ENCODE results near the gene PTPN18.
A peak's percentile ranks its signal among the peaks of the same experiment; 100 is the strongest.

The PTPN18 gene

GRCh38 chr2:130369965-130370341 is 14.1 kb downstream of the PTPN18 start:
- TF ChIP-seq SIN3A (IDR thresholded peaks at IDR 0.05; ENCODE audit: borderline replicate concordance, insufficient read depth, low read length), result no peak
- TF ChIP-seq POLR2AphosphoS5 (IDR thresholded peaks at IDR 0.05; ENCODE audit: low read depth, low read length), result no peak
- no peak for TF ChIP-seq REST (IDR thresholded peaks at IDR 0.05; ENCODE audit: insufficient read depth in 1 of 2, low read depth in 2 of 2, low read length in 2 of 2)
- TF ChIP-seq TAF1 (IDR thresholded peaks at IDR 0.05; ENCODE audit: borderline replicate concordance, insufficient read depth, low read length), result no peak
- no peak for TF ChIP-seq FOXP2 (optimal IDR thresholded peaks at IDR 0.05; ENCODE audit: borderline replicate concordance, extremely low read depth, extremely low read length, insufficient read depth)

- TF ChIP-seq SIN3A (IDR thresholded peaks at IDR 0.05; ENCODE audit: borderline replicate concordance, insufficient read depth, low read length) (no peak), TAF1 (IDR thresholded peaks at IDR 0.05; ENCODE audit: borderline replicate concordance, insufficient read depth, low read length) (no peak), FOXP2 (optimal IDR thresholded peaks at IDR 0.05; ENCODE audit: borderline replicate concordance, extremely low read depth, extremely low read length, insufficient read depth) (no peak), REST (IDR thresholded peaks at IDR 0.05; ENCODE audit: insufficient read depth in 1 of 2, low read depth in 2 of 2, low read length in 2 of 2) (no peak), POLR2AphosphoS5 (IDR thresholded peaks at IDR 0.05; ENCODE audit: low read depth, low read length) (no peak)
Observed at GRCh38 chr2:130370490-130370889, 14.6 kb downstream of the PTPN18 start.

- TF ChIP-seq SIN3A (IDR thresholded peaks at IDR 0.05; ENCODE audit: borderline replicate concordance, insufficient read depth, low read length) (no peak), TAF1 (IDR thresholded peaks at IDR 0.05; ENCODE audit: borderline replicate concordance, insufficient read depth, low read length) (no peak), REST (IDR thresholded peaks at IDR 0.05; ENCODE audit: insufficient read depth in 1 of 2, low read depth in 2 of 2, low read length in 2 of 2) (no peak), POLR2AphosphoS5 (IDR thresholded peaks at IDR 0.05; ENCODE audit: low read depth, low read length) (no peak), FOXP2 (optimal IDR thresholded peaks at IDR 0.05; ENCODE audit: borderline replicate concordance, extremely low read depth, extremely low read length, insufficient read depth) (no peak)
Observed at GRCh38 chr2:130371723-130372054, 15.8 kb downstream of the PTPN18 start.

- TF ChIP-seq TAF1 (IDR thresholded peaks at IDR 0.05; ENCODE audit: borderline replicate concordance, insufficient read depth, low read length), result peak; percentile 33; the same call in 1 of the 2 replicates
- 0 out of 2 replicates have a peak, but pooled peaks have one; percentile 8 for TF ChIP-seq SIN3A (IDR thresholded peaks at IDR 0.05; ENCODE audit: borderline replicate concordance, insufficient read depth, low read length)
- peak in 1 of 2 experiments; percentile 6; a peak in 2 of 4 replicates for TF ChIP-seq REST (IDR thresholded peaks at IDR 0.05; ENCODE audit: insufficient read depth in 1 of 2, low read depth in 2 of 2, low read length in 2 of 2)
- TF ChIP-seq POLR2AphosphoS5 (IDR thresholded peaks at IDR 0.05; ENCODE audit: low read depth, low read length), result no peak
- peak; percentile 91 for TF ChIP-seq FOXP2 (optimal IDR thresholded peaks at IDR 0.05; ENCODE audit: borderline replicate concordance, extremely low read depth, extremely low read length, insufficient read depth)
Observed at GRCh38 chr2:130372055-130372832, 16.4 kb downstream of the PTPN18 start.

All from PFSK-1 (cell line).